Activated T-cell treated with anti-CD3 and anti-CD28 coated beads, Interleukin-2, amount 50 U/mL, for 1 hour (primary cell): ENCODE results near the gene HYOU1.
"Not testable (repeated sequence)": the region's sequence is repeated elsewhere in the genome, so short reads cannot be mapped to it uniquely, and the experiment has no call there.

Experiments used
- DNase-seq: peaks from one replicate; pipeline ENCODE4 v3.0.0-alpha.2; 2020

Gene HYOU1

GRCh38 chr11:119018074-119018938, 38.7 kb downstream of the HYOU1 start, which contains the start of the genes RPS25 and TRAPPC4:
Gene RPS25 (minus strand): TSS chr11:119018343. CDS start chr11:119018284, 59 bp downstream.
Gene TRAPPC4 (plus strand): TSS chr11:119018766. CDS start chr11:119018796, 30 bp downstream.
- peak; percentile 94 for DNase-seq

GRCh38 chr11:119017377-119017776, 39.6 kb downstream of the HYOU1 start:
- DNase-seq: not testable (repeated sequence)

GRCh38 chr11:119016216-119017009, 40.6 kb downstream of the HYOU1 start:
- no peak for DNase-seq

- no peak for DNase-seq
These were observed 41.9 kb downstream of the HYOU1 start for GRCh38 chr11:119015054-119015611.

- DNase-seq: no peak
These were observed 42.6 kb downstream of the HYOU1 start for GRCh38 chr11:119014209-119014924.

GRCh38 chr11:119012629-119013170, 44.3 kb downstream of the HYOU1 start:
- DNase-seq: no peak

GRCh38 chr11:119011476-119012053, 45.4 kb downstream of the HYOU1 start:
- no peak for DNase-seq

- no peak for DNase-seq
These were observed 50.3 kb downstream of the HYOU1 start for GRCh38 chr11:119006656-119007055.

- DNase-seq: no peak
These were observed 56.1 kb downstream of the HYOU1 start for GRCh38 chr11:119000906-119001305.

- no peak for DNase-seq
These were observed 58.2 kb downstream of the HYOU1 start for GRCh38 chr11:118998822-118999221.

- DNase-seq: no peak
These were observed 58.7 kb downstream of the HYOU1 start for GRCh38 chr11:118998388-118998717.

GRCh38 chr11:118997627-118998387, 59.2 kb downstream of the HYOU1 start, which contains the start of gene CENATAC:
Gene CENATAC (plus strand): TSS chr11:118998138. CDS start chr11:118998198, 60 bp downstream.
- DNase-seq: peak; percentile 97

GRCh38 chr11:118996926-118997626, 59.9 kb downstream of the HYOU1 start:
- peak; percentile 40 for DNase-seq
